ENCODE measurements around the gene OTOP1. TPM values are rescaled to one million over a fixed set of nuclear protein-coding genes. Genes with fewer than 3 reads are reported as not detected.
"Not testable (repeated sequence)": the region's sequence is repeated elsewhere in the genome, so short reads cannot be mapped to it uniquely, and the experiment has no call there.

The OTOP1 gene
- total RNA-seq, 1 donor from 2014 or later: not detected

DNA sequence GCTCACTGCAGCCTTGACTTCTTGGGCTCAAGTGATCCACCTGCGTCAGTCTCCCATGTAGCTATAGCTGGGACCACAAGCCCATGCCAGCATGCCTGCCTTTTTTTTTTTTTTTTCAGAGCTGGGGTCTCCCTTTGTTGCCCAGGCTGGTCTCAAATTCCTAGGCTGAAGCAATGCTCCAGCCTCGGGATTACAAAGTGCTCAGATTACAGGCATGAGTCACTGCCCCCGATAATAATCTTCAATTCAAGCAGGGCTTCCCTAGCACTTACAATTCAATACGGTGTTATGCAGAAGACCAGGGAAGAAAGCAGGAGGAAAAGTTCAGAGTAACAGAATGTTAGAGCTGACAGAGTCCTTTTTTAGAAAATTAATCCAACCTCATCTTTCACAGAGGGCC, 26.1 kb downstream of the OTOP1 start:
- DNase-seq (no peak), ATAC-seq (ENCODE audit: low read depth) (no peak)
- H3K9me3 Mint-ChIP-seq: no peaks in the 10 kb centered on the region
- peaks cover 25% of the 10 kb centered on the region for H3K27me3 Mint-ChIP-seq
- no peak overlapping the region for H3K4me3 Mint-ChIP-seq
- ChIA-PET POLR2A (no interaction called here), CTCF (no interaction called here)
- intact Hi-C loops (cut with micrococcal nuclease): no loop called here
- H3K27ac Mint-ChIP-seq: no peak overlapping the region
- H3K36me3 Mint-ChIP-seq (ENCODE audit: low read depth): no peaks in the 10 kb centered on the region
- no peaks in the 10 kb centered on the region for H3K4me1 Mint-ChIP-seq
- TF ChIP-seq, protein P1, sequence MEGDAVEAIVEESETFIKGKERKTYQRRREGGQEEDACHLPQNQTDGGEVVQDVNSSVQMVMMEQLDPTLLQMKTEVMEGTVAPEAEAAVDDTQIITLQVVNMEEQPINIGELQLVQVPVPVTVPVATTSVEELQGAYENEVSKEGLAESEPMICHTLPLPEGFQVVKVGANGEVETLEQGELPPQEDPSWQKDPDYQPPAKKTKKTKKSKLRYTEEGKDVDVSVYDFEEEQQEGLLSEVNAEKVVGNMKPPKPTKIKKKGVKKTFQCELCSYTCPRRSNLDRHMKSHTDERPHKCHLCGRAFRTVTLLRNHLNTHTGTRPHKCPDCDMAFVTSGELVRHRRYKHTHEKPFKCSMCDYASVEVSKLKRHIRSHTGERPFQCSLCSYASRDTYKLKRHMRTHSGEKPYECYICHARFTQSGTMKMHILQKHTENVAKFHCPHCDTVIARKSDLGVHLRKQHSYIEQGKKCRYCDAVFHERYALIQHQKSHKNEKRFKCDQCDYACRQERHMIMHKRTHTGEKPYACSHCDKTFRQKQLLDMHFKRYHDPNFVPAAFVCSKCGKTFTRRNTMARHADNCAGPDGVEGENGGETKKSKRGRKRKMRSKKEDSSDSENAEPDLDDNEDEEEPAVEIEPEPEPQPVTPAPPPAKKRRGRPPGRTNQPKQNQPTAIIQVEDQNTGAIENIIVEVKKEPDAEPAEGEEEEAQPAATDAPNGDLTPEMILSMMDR (IDR thresholded peaks at IDR 0.05): no peak

DNA sequence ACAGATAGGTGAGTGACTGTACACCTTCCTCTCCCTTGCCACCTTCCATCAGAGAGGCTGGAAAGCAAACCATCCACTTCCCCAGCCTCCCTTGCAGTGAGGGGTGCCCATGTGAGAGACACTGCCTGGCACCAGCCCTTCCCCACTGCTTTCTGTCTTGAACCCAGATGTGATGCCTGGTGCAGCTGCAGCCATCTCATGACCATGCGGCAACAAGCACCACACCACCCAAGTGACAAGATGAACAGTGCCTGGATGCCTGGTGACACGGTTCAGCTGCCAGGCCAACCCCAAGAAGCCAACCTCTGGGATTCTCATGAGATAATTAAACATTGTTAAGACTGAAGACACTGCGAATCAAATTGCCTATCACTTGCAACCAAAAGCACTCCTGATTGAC, 31.4 kb downstream of the OTOP1 start:
- POLR2A ChIA-PET: no interaction called here
- no peak overlapping the region for H3K4me3 Mint-ChIP-seq
- H3K4me1 Mint-ChIP-seq: no peaks in the 10 kb centered on the region
- H3K27me3 Mint-ChIP-seq: peaks cover 19% of the 10 kb centered on the region
- DNase-seq (no peak), ATAC-seq (ENCODE audit: low read depth) (no peak)
- no peak overlapping the region for H3K27ac Mint-ChIP-seq
- TF ChIP-seq, protein P1 (IDR thresholded peaks at IDR 0.05): no peak
- intact Hi-C loops (cut with micrococcal nuclease): no loop called here
- H3K36me3 Mint-ChIP-seq (ENCODE audit: low read depth): no peaks in the 10 kb centered on the region
- CTCF ChIA-PET: no interaction called here
- no peaks in the 10 kb centered on the region for H3K9me3 Mint-ChIP-seq

DNA sequence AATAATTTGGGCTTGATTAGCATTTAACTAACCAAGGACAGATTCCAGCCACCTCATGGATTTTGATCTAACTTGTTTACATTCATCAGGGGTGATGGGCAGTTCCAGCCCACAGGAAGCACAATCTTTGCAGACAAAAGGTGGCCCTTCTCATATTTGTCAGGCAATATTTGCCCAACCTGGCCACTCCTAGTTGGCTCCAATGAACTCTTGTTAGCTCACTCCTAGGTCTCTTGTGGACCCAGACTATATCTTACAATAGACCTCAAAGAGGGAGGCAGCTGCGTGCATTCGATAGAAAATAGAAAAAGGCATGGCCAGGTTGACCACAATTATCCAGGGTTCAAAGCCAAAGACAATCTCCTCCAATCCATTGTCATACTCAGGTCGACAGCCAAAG, 38.2 kb downstream of the OTOP1 start:
- H3K36me3 Mint-ChIP-seq (ENCODE audit: low read depth); H3K9me3 Mint-ChIP-seq; H3K4me1 Mint-ChIP-seq; ATAC-seq (ENCODE audit: low read depth); intact Hi-C loops (cut with micrococcal nuclease); H3K27ac Mint-ChIP-seq; POLR2A ChIA-PET; H3K4me3 Mint-ChIP-seq; CTCF ChIA-PET; DNase-seq: not testable (repeated sequence)
- H3K27me3 Mint-ChIP-seq: peaks cover 26% of the 10 kb centered on the region

DNA sequence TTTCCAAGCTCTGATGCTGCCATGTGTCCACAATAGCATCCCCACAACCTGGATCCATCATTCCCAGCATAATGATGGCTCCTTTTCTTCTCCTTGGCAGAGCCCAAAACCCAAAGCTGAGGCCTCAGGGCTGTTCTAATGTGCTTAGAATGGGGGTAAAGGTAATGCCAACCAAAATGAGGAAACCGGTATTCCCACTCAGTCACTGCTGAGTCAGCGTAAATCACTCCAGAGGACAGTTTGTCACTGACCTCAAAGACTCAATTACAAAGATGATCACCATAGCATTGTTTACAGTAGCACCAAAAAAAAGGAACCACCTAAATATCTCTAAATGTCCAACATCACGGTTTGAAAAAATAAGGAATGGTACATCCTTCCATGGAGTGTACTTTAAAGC, 41.2 kb downstream of the OTOP1 start:
- Mint-ChIP-seq H3K9me3 (no peaks in the 10 kb centered on the region), H3K27ac (no peak overlapping the region), H3K4me1 (no peaks in the 10 kb centered on the region), H3K27me3 (peaks cover 20% of the 10 kb centered on the region), H3K4me3 (no peak overlapping the region), H3K36me3 (ENCODE audit: low read depth) (no peaks in the 10 kb centered on the region)
- intact Hi-C loops (cut with micrococcal nuclease): no loop called here
- no peak for DNase-seq
- TF ChIP-seq, protein P1 (IDR thresholded peaks at IDR 0.05): no peak
- ATAC-seq (ENCODE audit: low read depth): no peak
- ChIA-PET CTCF (no interaction called here), POLR2A (no interaction called here)

DNA sequence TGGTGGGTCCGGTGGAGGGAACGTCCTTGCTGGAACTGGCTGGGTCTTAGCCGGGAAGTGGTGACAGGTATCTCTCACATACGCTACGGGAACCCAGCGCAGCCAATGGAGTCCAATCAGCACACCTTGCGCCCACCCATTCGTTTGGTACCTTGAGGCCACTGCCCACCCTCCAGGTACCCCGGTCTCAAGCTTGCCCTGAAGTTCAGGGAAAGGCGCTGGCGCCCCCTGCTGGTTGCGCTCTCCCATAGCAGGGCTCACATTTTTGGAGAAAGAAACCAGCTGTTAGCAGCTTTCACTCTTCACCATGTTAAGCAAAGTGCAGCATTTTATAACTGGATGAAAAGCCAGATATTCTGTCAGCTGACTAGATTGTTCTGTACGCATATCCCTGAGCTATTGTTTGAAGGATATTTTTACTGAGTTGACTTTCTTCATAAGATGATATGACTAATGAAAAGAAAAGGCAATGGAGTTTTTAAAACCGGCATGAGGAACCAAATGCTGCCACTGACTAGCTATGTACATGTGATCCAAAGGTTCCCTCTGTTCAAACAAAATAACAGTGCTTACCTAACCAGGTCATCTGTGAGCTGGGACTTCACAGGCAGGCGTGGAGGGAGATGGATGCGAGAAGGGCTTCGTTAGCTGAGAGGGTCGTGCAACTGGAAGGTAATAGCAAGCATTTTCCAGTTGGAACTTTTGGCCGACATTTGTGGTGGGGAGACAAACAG, 43.7 kb downstream of the OTOP1 start:
- ATAC-seq (ENCODE audit: low read depth): no peak
- no peak overlapping the region for H3K4me3 Mint-ChIP-seq
- no peaks in the 10 kb centered on the region for H3K36me3 Mint-ChIP-seq (ENCODE audit: low read depth)
- intact Hi-C loops (cut with micrococcal nuclease): no loop called here
- H3K27ac Mint-ChIP-seq: no peak overlapping the region
- POLR2A ChIA-PET: no interaction called here
- CTCF ChIA-PET: no interaction called here
- no peak for DNase-seq
- peaks cover 11% of the 10 kb centered on the region for H3K27me3 Mint-ChIP-seq
- H3K9me3 Mint-ChIP-seq: no peaks in the 10 kb centered on the region
- H3K4me1 Mint-ChIP-seq: no peaks in the 10 kb centered on the region
- TF ChIP-seq, protein P1 (IDR thresholded peaks at IDR 0.05): no peak

Measured in activated B cell treated with CpG ODN at 0.5 μM for 24 hours (primary cell).